HCEC 1CT (cell line): Measurements from ENCODE around the gene ATXN2.

ENCODE experiments used
- DNase-seq: peaks from one replicate; pipeline ENCODE4 v3.0.0-alpha.2; 2017

Gene ATXN2

DNA sequence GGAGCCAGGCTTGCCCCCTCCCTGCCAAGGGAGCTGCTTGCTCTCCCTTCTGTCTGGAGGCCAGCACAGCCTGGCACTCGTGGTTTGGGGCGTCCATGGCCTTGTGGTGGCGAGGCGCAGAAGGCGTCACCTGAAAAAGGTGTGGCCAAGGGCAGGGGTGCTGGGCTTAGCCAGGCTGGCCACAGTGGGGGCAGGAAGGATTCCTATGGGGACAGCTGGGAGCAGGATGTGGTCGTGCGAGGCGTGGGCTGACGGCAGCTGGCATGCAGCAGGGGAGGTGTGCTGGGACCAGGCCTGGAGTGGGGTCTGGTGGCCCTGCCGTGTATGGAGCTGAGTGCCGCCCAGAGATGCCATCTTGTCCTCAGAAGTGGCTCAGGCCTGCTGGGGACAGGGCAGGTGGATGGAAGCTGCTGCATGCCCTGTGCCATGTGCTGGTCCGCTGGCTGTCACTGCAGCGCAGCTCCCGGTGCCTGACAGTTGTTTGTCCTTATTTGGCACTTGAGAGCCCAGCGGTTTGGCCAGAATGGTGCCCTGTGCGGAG, 163.4 kb downstream of the ATXN2 start:
- no peak for DNase-seq

DNA sequence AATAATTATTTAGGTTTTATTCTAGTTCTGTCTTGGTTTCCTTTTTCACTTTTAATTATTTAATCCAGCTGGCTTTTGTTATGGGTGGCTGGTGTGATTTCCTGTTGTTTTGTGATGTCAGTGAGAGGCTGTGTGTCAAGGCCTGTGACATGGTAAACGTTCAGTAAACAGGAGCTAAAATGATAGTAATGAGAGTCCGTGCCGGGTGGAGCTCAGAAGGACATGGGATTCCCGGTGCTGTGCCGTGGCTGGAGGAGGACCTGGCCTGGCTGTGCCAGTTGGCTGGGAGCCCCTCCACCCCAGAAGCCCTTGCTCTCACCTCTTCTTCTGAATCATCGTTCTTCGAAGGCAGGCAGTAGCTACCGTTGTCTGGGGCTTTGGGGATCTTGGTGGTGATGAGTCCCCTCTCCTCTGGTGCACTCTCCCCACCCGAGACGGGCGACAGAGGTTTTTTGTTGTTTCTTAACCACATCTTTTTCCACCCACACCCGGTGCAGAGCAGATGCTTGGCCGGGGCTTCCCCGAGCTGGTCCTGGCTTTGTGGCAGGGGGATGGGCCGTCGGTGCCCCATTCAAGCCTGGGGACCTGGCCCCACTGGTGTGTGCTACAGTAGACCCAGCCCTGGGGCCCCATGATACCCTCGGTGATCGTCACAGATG, 164.3 kb downstream of the ATXN2 start:
- peak; percentile 56 for DNase-seq

DNA sequence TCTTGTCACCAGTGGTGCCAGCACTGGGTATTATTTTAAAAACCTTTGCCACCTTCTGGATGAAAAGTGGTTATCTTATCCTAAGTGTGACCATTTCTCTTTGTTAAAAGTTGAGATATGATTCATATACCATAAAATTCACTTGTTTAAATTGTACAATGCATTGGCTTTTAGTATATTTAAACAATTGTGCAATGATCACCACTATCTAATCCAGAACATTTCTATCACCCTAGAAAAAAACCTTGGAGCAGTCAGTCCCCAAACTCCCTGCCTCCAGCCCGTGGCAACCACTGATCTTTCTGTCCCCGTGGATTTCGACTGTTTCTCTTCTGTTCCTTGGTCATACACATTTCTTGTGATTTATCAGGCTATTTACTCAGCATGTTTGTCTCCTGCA, 165.1 kb downstream of the ATXN2 start:
- peak; percentile 51 for DNase-seq

DNA sequence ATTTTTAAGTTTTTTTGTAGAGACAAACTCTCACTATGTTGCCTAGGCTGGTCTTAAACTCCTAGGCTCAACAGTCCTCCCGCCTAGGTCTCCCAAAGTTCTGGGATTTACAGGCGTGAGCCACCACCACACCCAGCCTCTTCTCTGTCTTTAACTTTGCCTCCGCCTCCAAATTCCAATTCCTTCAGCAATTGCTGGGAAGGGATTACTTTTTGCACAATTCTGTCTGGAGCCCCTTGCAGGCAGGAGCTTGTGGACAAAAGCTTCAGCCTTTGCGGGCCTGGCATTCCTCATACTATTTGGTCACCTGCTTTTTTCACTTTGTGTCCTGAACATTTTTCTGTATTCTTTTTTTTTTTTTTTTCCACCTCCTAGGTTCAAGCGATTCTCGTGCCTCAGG, 167.3 kb downstream of the ATXN2 start:
- DNase-seq: no peak

GRCh38 chr12:111430433-111431353, 168.4 kb downstream of the ATXN2 start:
- DNase-seq: no peak

- DNase-seq: no peak
Observed at GRCh38 chr12:111429828-111430432, 169.2 kb downstream of the ATXN2 start.

- DNase-seq: no peak
Observed at GRCh38 chr12:111428728-111429175, 170.4 kb downstream of the ATXN2 start.

GRCh38 chr12:111428081-111428727, 170.9 kb downstream of the ATXN2 start:
- no peak for DNase-seq

DNA sequence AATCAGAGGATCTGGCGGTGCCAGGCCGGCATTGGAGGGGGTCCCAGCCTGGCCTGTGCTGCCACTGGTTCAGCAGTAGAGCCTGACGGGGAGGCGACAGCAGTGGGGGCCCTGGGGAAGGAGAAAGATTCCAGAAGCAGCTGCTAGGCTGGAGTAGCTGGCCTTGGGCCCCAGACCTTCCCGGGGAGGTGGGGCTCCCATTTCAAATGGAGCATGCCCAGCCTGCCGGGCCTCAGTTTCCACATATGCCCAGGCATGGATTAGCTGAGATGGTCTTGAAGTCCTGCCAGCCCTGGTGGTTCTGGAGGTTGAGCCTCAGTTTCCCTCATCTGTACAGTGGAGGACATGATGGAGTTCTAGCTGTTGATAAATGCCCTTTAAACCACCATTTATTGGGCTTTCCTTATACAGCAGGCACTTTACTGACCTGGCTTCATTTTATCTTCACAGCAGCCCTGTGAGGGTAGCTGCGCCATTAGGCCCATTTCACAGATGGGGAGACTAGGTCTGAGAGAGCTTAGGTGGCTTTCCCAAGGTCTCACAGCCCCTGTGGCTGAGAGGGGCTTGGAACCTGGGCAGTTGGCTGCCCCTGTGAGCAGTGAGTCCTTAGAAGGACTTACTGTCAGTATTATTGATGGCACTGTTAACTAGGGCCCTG, 171.6 kb downstream of the ATXN2 start:
- no peak for DNase-seq

- DNase-seq: peak; percentile 51
Observed at GRCh38 chr12:111426344-111427185, 172.6 kb downstream of the ATXN2 start.

GRCh38 chr12:111425655-111426054, 173.5 kb downstream of the ATXN2 start:
- DNase-seq: no peak

DNA sequence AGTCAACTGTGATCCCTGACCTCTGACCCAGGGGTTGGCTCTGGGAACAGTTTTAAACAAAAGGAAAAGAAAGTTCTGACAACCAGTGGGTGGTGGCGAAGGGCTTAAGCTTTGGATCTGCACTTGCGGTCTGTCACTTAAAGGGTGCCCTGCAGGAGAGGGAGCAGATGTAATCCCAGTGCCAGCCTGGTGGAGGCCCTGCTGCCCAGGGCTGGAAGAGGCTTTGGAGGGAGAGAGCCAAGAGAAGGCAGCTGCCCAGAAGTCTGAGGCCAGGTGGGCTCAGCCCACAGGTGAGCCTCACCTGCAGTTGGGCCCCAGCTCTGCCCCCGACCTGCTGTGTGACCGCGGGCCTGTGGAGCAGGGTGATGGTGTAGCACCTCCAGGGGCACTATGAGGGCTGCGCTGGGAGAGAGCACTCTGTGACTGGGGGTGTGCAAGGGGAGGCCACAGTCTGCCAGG, 174.3 kb downstream of the ATXN2 start:
- DNase-seq: no peak

- no peak for DNase-seq
Observed at GRCh38 chr12:111424189-111424792, 174.8 kb downstream of the ATXN2 start.

DNA sequence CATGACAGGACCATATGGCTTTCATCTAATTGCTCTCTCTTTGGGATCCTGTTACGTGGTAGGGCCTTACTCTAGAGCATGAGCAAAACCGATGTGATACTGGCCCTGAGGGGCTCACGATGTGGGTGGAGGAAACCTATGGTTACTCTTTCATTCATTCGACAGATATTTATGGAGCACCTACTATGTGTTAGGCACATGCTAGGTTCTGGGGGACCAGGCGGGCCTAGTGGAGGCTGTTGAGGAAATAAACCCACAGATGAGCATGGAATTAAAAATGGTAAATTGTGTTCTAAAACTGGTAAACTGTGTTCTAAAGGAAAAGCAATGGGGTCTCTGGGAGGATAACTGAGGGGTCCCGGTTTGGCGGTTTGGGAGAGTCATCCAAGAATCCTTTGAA, 178.6 kb downstream of the ATXN2 start:
- no peak for DNase-seq

DNA sequence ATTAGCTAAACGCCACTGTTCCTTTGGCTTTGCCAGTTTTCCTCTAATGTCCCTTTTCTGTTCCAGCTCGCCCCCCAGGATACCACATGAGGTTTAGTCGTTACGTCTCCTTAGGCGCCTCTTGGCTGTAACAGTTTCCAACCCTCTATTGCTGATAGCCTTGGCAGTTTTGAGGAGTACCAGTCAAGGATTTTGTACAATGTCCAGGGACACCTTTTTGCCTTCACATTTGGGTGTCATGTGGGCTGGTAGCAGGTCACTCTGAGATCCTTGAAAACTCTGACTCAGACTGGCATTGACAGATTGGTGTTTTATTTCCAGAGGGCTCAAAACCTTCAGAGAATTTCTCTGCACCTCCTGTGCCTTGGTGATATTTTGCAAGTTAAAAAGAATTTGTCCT, 179.3 kb downstream of the ATXN2 start:
- no peak for DNase-seq

DNA sequence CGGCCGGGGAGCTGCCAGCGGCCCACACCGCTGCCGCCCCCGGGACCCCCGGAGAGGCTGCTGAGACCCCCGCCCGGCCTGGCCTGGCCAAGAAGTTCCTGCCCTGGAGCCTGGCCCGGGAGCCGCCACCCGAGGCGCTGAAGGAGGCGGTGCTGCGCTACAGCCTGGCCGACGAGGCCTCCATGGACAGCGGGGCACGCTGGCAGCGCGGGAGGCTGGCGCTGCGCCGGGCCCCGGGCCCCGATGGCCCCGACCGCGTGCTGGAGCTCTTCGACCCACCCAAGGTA, 180.6 kb downstream of the ATXN2 start:
- DNase-seq: no peak

DNA sequence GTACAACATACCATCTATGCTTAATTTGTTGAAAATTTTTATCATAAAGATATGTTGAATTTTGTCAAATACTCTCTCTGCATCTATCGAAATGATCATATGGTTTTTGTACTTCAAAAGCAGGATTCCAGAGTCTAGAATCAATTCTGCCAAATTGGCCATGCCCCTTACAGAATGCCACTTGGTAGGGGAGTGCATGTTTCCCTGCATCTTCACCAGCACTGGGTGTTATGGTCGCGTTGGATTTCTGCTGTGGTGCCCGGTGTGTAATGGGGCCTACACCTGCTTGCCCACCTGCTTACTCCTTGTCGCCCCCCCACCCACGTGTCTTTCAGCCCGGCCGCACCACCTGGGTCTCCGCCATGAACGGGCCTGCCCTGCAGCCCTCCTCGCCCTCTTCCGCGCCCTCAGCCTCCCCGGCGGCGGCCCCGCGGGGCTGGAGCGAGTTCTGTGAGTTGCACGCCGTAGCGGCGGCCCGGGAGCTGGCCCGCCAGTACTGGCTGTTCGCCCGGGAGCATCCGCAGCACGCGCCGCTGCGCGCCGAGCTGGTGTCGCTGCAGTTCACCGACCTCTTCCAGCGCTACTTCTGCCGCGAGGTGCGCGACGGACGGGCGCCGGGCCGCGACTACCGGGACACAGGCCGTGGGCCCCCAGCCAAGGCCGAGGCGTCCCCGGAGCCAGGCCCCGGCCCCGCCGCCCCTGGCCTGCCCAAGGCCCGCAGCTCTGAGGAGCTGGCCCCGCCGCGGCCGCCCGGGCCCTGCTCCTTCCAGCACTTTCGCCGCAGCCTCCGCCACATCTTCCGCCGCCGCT, 181.1 kb downstream of the ATXN2 start:
- DNase-seq: no peak

GRCh38 chr12:111417290-111417689, 181.8 kb downstream of the ATXN2 start:
- DNase-seq: no peak

- DNase-seq: no peak
Observed at GRCh38 chr12:111414711-111415252, 184.3 kb downstream of the ATXN2 start.
